OCI-M1 (cell line): ENCODE data around the gene PHACTR1.

Experiments used
- DNase-seq: peaks from one replicate; lab custom pipeline; 2025; lab: John Stamatoyannopoulos, UW

The PHACTR1 gene

DNA sequence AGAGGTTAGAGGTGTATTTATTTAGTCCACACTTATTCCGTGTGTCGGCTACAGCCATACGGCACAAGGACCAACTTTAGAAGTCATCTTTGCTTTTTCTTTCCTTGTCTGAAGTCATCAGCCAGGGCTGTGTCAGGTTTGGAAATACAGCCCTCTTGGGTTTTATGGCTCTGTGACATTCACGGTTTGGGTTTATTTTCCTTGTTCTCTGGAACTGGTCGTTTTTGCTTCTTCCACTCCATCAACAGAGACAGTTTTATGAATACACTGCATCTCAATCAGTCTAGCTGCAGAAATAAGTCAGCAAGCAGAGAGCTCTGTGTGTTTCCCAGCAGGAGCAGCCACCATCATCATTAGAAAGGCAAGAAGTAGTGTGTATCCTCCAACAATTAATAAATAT, 479.2 kb downstream of the PHACTR1 start:
- no peak for DNase-seq

DNA sequence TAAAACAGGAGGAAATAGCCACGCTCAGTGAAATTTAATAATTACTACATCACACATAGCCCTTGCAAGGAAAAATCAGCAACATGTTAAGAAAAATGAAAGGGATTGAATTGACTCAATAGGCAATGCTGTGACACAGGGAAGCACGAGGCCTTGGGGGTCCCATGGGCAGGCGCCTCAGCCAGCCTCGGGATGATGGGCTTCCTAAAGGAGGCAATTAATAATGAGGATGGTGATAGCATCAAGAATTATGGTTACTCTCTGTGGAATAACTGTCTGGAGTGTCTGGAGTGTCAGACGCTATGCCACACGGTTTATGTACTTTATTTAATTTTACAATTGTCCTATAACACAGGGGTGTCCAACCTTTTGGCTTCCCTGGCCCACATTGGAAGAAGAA, 481.6 kb downstream of the PHACTR1 start:
- no peak for DNase-seq

DNA sequence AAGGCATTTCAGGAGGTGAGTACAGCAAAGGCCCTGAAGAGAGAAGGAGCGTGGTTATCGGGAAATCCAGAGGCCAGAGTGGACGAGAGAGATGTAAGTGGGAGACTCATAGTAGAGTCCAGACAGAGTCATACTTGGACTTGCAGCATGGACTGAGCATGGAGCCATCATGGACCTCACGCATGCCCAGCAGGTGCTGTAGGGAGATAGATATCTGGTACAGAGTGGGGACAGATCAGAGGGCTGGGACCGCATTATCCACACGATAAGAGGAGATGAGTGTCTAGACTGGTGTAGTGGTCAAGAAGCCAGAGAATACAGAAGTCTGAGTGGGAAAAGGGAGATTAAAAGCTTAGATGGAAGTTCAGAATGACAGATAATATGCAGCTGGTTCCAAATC, 484.8 kb downstream of the PHACTR1 start:
- no peak for DNase-seq

DNA sequence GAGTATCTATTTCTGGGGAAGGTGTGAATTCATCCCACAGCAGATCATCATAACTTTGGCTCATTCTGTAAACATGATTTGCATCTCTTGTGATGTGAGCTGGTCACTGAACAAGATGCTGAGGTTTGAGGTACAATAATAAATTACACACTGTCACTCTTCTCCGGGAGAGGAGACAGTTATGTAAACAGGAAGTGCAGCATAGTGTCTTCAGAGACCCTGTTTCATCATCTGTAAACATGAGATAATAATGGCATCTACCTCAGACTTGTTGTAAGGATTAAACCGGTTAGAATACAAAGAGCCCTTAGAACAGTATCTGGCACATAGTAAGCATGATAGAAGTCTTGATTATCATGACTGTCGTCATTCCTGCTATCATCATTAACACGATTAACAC, 486.6 kb downstream of the PHACTR1 start:
- DNase-seq = peak; percentile 13

DNA sequence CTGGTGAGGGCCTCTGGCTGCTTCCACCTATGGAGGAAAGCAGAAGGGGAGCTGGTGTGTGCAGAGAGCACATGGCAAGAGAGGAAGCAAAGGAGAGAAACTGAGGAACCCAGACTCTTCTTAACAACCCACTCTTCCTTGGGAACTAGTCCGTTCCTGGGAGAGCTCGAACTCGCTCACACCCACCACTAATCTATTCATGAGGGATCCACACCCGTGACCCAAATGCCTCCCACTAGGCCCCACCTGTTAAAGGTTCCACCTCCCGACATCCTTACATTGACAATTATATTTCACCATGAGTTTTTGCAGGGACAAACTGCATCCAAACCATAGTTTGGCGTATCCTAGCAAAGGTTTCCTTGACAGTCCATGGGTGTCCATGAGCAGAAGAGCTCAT, 488.5 kb downstream of the PHACTR1 start:
- DNase-seq = no peak

DNA sequence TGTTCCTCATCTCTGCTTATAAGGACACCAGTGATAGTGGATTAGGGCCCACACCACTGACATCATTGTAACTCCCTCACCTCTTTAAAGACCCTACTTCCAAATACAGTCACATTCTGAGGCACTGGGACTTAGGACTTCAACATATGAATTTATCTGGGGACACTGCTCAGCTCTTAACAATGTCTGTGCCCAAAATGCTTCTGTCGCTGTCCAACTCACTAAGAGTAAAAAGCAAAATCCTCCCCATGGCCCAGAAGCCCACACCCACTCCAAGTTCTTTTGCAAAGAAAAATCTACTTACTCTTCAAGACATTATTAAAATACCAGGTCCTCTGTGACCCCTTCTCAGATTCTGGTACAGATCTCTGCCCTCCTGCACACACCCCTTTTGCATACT, 495.5 kb downstream of the PHACTR1 start:
- no peak for DNase-seq

DNA sequence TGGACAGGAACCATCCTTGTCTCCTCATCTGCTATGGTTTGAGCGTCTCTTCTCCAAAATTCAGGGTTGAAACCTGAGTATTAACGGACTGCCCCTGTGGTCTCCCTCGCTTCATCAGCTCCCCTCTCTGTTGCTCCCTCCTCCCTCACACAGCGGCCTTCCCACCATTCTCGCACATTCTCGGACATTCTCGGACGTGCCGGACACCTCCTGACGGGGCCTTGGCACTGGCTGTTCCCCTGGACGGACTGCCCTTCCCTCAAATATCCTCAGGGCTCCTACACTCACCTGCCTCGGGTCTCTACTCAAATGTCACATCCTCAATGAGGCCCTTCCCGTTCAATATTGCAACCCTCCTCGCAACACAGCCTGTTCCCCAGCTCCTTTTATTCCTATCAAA, 496.0 kb downstream of the PHACTR1 start:
- DNase-seq = no peak

DNA sequence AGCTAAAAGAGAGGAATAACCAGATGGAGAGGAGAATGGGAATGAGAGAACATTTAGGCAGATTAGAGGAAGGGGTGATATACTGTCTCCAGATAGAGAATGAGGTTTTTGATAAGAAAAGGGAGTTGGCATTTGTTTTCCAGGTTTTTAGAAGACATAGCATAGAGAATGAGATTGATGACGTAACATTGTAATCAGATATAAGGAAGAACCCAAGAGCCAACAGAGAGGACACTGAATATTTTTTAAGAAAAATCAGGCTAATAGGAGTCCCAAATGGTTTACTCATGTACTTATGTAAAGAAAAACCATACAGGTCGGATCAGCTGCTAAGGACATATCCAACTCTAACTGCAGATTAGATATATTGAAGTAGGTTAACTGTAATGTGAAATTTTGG, 498.8 kb downstream of the PHACTR1 start:
- DNase-seq = no peak

DNA sequence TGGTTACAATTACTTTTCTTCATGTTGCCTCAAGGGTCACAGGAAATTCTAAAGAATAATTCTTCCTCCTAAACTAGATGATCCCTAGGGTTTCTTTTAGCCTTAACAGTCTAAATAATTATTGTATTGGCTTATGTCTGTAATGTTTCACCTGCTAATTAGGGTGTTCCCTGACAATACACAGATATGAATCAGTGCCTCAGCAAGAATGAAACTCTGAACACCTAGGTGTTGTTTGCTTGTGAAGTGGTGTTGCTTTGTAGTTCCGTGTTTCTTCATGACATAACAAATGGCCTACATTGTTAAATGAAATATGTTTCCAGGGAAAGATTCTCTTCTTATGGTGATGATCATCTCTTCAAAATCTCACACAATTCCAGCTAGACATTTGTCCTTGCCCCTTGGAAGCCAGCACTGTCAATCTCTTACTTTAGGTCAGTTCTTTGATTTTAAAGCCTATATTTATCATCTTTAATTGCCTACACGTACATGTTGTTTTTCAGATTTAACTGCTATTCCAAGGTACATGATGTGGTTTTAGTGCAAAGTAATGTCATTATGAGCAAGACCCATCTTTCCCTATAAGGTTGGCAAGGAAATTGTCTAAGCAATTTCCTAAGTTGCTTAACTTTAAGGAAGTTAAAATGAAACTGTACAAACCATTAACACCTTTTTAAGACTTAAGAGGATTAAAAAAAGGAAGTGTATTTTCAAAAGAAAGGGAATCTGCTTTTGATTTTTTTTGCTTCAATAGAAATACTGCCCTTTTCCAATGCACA, 499.9 kb downstream of the PHACTR1 start:
- DNase-seq = no peak

DNA sequence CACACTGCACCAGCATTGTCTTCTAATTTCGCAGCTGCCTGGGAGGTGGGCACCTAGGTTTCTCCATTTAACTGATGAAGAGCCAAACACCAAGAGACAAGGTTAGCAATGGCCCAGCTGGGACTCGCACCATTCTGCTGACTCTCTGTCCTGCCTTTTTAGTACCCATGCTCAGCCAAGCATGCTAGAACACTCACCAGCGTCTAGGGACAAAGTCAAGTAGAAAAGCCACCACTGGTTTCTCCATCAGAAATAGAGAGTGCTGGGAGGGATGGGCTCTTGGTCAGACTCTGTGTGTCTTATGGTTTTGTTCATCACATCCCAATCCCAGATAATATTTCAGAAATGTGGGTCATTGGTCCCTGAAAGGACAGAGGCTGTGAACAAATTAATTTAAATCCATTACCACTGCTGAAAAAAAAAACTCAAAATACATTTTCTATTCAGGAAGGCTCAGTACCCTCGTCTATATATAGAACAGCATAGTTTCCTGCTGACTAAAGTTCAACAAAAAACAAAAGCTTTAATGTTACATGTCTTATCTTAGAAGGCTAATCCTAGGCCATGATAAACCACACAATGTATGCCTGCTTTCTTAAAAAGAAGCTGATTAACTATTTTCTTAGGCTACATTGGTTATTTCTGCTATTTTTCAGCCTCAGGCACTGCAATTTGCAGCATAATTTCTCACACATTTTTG, 500.8 kb downstream of the PHACTR1 start:
- DNase-seq = peak; percentile 22

DNA sequence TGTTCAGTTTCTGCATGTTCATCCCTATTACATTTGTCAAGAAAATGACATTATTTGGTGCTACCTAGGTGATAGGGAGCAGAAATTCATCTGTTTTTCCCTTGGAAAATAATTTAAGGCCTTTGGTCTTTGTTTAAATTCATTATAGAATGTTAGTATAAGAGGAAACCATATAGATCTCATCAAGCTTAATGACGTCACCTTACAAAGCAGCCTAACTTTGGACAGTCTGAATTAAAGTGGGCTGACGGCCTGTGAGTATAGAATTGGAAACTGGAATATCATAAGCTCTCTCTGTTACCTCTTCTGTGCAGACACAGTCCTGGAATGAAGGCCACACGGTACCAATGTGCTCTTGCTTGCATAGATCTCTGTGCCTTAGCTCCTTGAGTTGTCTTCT, 503.7 kb downstream of the PHACTR1 start:
- DNase-seq = no peak

DNA sequence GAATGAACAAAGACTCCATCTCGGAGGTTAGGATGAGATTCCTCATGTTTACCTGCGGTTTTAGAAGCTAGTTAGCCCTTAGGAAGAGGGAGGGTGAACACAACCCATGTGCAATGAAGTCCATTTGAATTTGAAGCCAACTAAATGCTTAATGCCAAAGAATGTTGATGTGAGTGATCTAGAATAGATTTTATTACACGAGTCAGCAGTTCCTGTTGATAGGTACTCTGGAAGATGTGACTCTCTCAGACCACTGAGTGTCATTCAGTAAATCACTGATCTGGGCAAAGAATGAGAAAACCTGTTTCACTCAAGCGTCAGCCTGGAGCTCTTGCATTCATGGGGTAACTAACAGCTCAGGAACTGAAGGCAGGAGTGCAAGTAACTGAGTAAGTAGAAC, 505.5 kb downstream of the PHACTR1 start:
- no peak for DNase-seq

DNA sequence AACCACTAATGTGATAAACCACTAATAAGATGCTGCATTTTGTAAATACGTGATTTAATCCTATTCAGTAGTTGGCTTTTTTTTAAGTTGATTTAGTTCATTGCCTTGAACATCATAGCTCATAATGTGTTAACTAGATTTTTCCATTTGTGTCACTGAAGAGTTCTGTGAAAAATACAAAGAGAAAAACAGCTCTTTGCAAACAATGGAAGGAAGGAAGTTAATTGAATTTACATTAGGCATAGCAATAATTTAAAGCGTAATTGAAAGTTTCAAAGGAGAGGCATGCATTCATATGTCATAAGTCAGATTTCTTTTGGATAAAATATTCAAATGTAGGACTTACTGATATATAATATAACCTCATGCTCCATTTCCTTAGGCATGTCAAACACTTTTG, 509.5 kb downstream of the PHACTR1 start:
- no peak for DNase-seq

DNA sequence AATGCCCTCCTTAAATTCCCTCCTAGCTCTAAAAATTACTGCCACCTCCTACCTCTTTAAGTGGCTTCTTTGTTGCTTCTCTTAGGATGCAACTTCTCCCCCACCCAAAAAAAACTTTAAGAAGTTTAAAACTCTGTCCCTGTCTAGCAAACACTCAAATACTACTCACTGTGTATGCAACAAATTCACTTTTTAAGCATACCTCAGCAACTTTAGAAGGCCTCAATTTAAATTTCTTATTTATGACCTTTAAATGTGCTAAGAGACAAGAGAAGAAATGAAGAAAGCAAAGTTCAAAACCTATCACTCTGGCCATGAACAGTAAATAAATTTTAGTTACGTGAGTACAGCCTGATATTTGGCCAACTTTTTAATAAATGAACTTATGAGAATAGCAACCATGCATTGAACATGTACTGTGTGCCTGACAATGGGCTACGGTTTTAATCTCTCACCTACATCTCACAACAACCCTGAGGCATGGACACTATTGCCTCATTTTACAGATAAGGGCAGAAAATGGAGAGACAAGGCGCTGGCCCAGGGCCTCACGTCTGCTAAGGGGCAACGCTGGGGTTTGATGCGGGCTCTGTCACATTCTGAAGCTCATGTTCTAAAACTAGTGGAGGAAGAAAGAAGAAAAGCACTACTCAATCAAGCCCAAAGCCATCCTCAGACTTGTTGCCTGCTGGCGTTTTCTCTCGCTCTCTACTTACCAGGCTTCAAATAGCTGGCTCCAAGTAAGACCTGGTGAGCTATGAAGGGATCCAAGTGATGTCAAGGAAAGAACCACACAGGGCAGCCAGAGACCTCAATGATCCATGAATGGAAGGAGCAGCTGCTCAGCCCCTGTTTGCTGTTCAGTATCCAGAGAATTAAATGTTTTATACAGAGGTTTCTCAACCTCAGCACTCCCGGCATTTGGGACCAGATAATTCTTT, 512.0 kb downstream of the PHACTR1 start:
- no peak for DNase-seq

DNA sequence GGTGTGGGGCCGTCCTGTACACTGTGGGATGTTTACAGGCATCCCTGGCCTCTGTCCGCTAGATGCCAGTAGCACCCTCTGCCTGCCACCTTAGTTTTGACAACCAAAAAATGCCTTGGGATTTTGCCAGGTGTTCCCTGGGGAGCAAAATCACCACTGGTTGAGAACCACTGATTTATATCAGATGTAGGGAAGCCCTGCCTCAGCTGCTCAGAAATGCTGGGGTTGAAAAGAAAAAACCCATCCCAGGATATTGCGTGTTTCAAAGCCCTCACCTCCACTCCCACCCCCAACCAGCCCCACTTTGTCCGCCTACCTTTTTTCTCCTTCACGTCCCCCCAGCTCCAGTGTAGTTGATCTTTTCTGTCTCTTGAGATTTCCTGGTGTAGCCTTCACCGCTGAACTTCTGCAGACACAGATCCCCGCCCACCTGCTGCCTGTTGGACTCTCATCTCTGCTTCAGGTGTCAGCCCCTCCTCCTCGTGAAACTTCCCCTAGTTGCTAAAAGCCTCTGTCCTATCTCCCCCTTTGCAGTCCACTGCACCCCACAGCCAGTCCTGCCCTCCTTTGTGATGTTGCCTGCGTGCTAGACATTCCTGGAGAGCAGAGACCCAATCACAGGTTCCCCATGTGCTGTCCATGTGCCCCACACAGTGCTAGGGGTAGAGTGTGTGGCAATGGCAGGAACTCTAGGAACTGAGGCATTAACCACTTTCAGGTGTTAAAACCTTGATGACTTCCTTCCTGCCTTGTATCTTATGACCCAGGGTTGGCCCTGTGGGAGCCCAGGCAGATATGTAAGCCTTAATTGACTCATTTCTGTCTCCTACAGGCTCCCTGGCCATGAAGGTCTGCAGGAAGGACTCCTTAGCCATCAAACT, 512.9 kb downstream of the PHACTR1 start:
- DNase-seq = no peak

DNA sequence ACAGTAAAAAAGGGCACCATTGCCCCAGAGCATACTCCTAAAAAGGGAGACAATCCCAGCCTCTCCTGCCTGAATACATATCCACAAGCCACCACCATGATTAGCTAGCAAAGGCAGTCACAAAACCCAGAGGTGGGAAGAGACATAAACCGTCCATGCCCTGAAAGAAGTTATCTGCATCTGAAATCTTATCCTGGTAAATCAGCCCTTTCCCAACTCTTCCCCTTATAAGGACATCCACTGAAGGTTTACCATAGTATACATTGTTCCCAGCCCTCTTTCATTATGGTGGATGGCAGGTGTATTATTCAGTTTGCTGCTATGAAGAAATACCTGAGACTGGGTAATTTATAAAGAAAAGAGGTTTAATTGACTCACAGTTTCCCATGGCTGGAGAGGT, 516.5 kb downstream of the PHACTR1 start:
- DNase-seq = no peak

DNA sequence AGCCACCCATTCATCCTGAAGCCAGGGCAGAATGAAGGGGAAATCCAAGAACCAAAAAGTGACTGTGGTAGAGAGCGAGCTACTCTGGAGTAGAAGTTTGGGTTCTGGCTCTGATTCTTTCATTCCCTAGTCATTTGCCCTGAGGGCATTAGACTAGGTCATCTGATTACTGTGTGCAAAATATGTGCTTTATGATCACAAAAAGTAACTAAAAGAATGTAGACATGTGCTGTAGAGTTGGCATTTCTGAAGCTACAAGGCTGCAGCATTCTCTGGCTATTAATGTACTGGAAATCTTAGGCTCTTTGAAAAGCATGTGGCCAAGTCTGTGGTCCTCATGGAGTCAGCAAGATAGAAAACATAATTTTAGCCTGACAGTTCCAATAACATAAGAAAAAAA, 517.6 kb downstream of the PHACTR1 start:
- no peak for DNase-seq

DNA sequence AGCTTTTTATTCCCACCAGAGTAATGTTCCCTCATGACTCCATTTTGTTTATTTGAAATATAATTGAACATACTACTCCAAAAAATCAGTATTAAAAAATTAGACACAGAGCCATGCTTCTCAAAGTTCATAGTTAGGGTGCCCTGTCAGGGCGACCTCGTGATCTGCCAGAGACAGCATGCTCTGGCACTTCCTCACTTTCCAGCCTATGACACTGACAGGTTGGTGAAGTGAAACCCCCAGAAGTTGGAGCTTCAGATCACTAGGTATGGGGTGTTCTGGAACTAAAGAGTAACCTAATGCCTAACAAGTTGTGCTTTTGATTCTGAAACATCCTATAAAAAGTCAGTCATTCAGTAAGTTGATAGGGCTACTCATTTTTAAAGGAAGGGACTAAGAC, 518.8 kb downstream of the PHACTR1 start:
- no peak for DNase-seq

DNA sequence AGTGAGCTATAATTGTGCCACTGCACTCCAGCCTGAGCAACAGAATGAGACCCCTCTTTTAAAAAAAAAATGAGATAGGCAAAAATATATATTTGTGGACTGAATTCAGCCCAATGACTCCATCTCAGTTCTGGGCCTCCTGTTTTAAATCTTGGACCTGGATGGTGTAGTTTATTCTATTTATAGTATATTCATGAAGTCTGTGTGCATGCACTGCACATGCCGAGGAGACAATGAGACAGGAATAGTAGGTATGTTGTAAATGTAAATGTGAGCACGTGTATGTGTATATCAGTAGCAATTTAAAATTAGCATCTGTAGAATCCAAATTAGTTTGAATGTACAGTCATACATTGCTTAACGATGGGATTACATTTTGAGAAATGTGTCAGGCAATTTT, 520.8 kb downstream of the PHACTR1 start:
- DNase-seq = no peak

DNA sequence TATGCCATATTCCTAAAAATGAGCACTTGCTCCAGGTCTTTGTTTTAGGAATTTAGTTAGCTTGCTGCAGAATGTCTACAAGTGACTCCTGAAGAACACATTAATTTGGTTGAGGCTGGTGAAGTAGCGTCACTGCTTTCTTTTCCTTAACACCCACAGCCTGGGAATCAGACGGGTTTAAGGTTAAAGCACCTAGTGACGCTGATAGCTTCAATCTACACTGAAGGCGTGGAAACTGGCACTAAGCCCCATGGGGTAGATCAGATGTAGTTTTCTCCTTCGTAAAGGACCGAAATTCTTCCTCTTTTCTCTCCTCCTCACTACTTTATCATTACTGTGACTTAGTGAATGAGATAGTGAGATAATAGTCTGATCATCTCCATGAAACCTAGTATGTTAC, 521.5 kb downstream of the PHACTR1 start:
- no peak for DNase-seq

DNA sequence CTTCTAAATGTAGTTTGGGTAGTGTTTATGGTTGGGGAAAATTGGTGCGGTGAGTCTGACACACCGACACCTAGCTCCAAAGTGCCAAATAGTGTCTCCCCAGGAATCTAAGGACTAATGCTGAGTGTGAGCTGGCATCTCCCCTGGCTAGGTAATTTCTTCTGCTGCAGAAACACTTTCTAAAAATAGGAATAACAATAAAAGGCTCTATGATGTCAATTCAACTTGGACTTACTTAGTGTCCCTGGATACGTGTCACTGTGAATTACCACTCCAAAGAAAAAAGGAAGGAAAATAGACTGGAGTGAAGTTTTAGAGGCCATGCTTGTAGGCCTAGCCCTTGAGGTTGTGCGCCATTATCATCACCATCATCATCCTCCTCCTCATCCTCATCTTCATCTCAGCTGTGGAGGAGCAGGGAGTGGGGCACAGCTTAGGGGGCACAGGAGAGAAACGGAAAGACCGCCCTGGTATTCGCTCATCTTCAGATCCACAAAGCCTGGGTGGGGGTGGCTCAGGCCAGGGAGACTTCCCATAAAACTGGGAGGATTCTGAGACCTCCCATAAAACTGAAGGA, 522.2 kb downstream of the PHACTR1 start:
- no peak for DNase-seq
